ENCODE measurements around the gene USP6NL.

The USP6NL gene

GRCh38 chr10:11479300-11479699 lies 132.2 kb downstream of the USP6NL start:
- TF ChIP-seq CTCF (IDR thresholded peaks at IDR 0.05; ENCODE audit: borderline replicate concordance, control extremely low read depth, extremely low read depth, insufficient read depth, missing control alignments) = no peak
- in situ Hi-C loops (cut with MboI; ENCODE audit: low sequenced_read_pairs, unreplicated experiment) = no loop called here
- DNase-seq (ENCODE audit: low spot score) = no peak

GRCh38 chr10:11478807-11479206 lies 132.6 kb downstream of the USP6NL start:
- in situ Hi-C loops (cut with MboI; ENCODE audit: low sequenced_read_pairs, unreplicated experiment) = no loop called here
- no peak for DNase-seq (ENCODE audit: low spot score)

GRCh38 chr10:11475831-11476434 lies 135.5 kb downstream of the USP6NL start:
- no peak for DNase-seq (ENCODE audit: low spot score)
- in situ Hi-C loops (cut with MboI; ENCODE audit: low sequenced_read_pairs, unreplicated experiment) = no loop called here
- no peak for TF ChIP-seq CTCF (IDR thresholded peaks at IDR 0.05; ENCODE audit: borderline replicate concordance, control extremely low read depth, extremely low read depth, insufficient read depth, missing control alignments)

More at GRCh38 chr10:11478807-11479206, 132.6 kb downstream of the USP6NL start:
- TF ChIP-seq CTCF (IDR thresholded peaks at IDR 0.05; ENCODE audit: borderline replicate concordance, control extremely low read depth, extremely low read depth, insufficient read depth, missing control alignments) = no peak

- no peak for DNase-seq (ENCODE audit: low spot score)
- TF ChIP-seq CTCF (IDR thresholded peaks at IDR 0.05; ENCODE audit: borderline replicate concordance, control extremely low read depth, extremely low read depth, insufficient read depth, missing control alignments) = no peak
- in situ Hi-C loops (cut with MboI; ENCODE audit: low sequenced_read_pairs, unreplicated experiment) = no loop called here
Measured at GRCh38 chr10:11473128-11473760, 138.2 kb downstream of the USP6NL start.

GRCh38 chr10:11472158-11472753 lies 139.2 kb downstream of the USP6NL start:
- DNase-seq (ENCODE audit: low spot score) = peak; percentile 74
- in situ Hi-C loops (cut with MboI; ENCODE audit: low sequenced_read_pairs, unreplicated experiment) = no loop called here
- peak; percentile 72 for TF ChIP-seq CTCF (IDR thresholded peaks at IDR 0.05; ENCODE audit: borderline replicate concordance, control extremely low read depth, extremely low read depth, insufficient read depth, missing control alignments)

- in situ Hi-C loops (cut with MboI; ENCODE audit: low sequenced_read_pairs, unreplicated experiment) = no loop called here
- DNase-seq (ENCODE audit: low spot score) = no peak
- TF ChIP-seq CTCF (IDR thresholded peaks at IDR 0.05; ENCODE audit: borderline replicate concordance, control extremely low read depth, extremely low read depth, insufficient read depth, missing control alignments) = no peak
Measured at GRCh38 chr10:11469575-11470391, 141.7 kb downstream of the USP6NL start.
